HG03064 (cell line): Measurements from ENCODE around the gene PTPRT.

Source experiments
- ATAC-seq: cut with Tn5 transposase; IDR thresholded peaks from one replicate; pipeline ENCODE4 v1.9.1; 2021; ENCODE audit warnings: low read depth; ENCODE audit not compliant: unreplicated experiment

Gene PTPRT

GRCh38 chr20:42179768-42180167 is 1009.9 kb downstream of the PTPRT start:
- ATAC-seq = no peak

GRCh38 chr20:42173440-42173839 is 1016.3 kb downstream of the PTPRT start:
- ATAC-seq = no peak

GRCh38 chr20:42164121-42164890 is 1025.4 kb downstream of the PTPRT start:
- ATAC-seq = no peak

- ATAC-seq = no peak
These were observed 1028.4 kb downstream of the PTPRT start for GRCh38 chr20:42161228-42161829.

GRCh38 chr20:42159808-42160207 is 1029.9 kb downstream of the PTPRT start:
- no peak for ATAC-seq

- ATAC-seq = no peak
These were observed 1031.4 kb downstream of the PTPRT start for GRCh38 chr20:42158272-42158671.

GRCh38 chr20:42155586-42155985 is 1034.1 kb downstream of the PTPRT start:
- no peak for ATAC-seq

- ATAC-seq = no peak
These were observed 1037.1 kb downstream of the PTPRT start for GRCh38 chr20:42152575-42152974.

GRCh38 chr20:42150230-42150629 is 1039.5 kb downstream of the PTPRT start:
- ATAC-seq = no peak

- no peak for ATAC-seq
These were observed 1051.0 kb downstream of the PTPRT start for GRCh38 chr20:42138729-42139128.

GRCh38 chr20:42134265-42135098 is 1055.2 kb downstream of the PTPRT start:
- no peak for ATAC-seq

GRCh38 chr20:42130810-42131596 is 1058.7 kb downstream of the PTPRT start:
- ATAC-seq = no peak

GRCh38 chr20:42125426-42125825 is 1064.3 kb downstream of the PTPRT start:
- ATAC-seq = no peak

- no peak for ATAC-seq
These were observed 1065.7 kb downstream of the PTPRT start for GRCh38 chr20:42123981-42124473.

- no peak for ATAC-seq
These were observed 1071.1 kb downstream of the PTPRT start for GRCh38 chr20:42118409-42119125.

- no peak for ATAC-seq
These were observed 1071.7 kb downstream of the PTPRT start for GRCh38 chr20:42118001-42118400.

GRCh38 chr20:42113236-42113635 is 1076.5 kb downstream of the PTPRT start:
- no peak for ATAC-seq

- no peak for ATAC-seq
These were observed 1077.5 kb downstream of the PTPRT start for GRCh38 chr20:42112161-42112560.

GRCh38 chr20:42111349-42111748 is 1078.4 kb downstream of the PTPRT start:
- no peak for ATAC-seq

- ATAC-seq = no peak
These were observed 1079.4 kb downstream of the PTPRT start for GRCh38 chr20:42110301-42110700.
